ENCODE measurements around the gene PGAP2.

DNA sequence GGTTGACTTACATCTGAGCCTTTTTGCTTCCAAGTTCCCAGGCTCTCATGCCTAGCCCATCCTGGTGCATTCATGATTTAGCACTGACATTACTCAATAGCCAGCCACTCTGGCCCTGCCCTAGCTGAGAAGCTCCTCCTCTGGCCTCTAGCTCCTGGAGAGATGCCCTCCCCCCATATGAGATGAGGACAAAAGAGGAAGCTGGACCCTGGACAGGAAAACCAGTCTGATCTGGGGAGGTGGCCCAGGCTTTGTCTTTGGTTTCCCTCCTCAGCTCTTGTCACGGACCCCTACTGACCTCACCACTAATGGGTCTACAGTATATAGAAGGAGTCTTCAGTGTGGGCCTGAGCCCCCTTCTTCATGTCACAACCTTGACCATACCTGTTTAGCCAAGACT, 29.4 kb downstream of the PGAP2 start:
- TF ChIP-seq, protein P1, sequence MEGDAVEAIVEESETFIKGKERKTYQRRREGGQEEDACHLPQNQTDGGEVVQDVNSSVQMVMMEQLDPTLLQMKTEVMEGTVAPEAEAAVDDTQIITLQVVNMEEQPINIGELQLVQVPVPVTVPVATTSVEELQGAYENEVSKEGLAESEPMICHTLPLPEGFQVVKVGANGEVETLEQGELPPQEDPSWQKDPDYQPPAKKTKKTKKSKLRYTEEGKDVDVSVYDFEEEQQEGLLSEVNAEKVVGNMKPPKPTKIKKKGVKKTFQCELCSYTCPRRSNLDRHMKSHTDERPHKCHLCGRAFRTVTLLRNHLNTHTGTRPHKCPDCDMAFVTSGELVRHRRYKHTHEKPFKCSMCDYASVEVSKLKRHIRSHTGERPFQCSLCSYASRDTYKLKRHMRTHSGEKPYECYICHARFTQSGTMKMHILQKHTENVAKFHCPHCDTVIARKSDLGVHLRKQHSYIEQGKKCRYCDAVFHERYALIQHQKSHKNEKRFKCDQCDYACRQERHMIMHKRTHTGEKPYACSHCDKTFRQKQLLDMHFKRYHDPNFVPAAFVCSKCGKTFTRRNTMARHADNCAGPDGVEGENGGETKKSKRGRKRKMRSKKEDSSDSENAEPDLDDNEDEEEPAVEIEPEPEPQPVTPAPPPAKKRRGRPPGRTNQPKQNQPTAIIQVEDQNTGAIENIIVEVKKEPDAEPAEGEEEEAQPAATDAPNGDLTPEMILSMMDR (IDR thresholded peaks at IDR 0.05) = no peak
- TF ChIP-seq POLR2A (IDR thresholded peaks at IDR 0.05) = no peak

All from lower leg skin (tissue), 3 donors.